Heart left ventricle (tissue), 16 donors: Measurements from ENCODE around the gene ZNF646. TPM values are rescaled to one million over a fixed set of nuclear protein-coding genes. Genes with fewer than 3 reads are reported as not detected.

Source experiments
- ATAC-seq, 4 donors: fragments of 200-7000 bp; cut with Tn5 transposase; one replicate each; pipeline ENCODE4 v1.9.1; 2020 to 2022; ENCODE audit warnings: moderate library complexity in 4 of 4, mild to moderate bottlenecking in 3 of 4, moderate number of reproducible peaks in 1 of 4
- DNase-seq, 5 donors: peaks; one replicate each; pipeline ENCODE4 v3.0.0-alpha.2; 2020
- H3K27ac ChIP-seq, 12 donors: fragments of 200-600 bp; sonication (generic) in 4 of 12; one replicate each; pipeline versions ENCODE4 v1.5.0 to v1.8.0; 2016 to 2022; ENCODE audit warnings: mild to moderate bottlenecking in 2 of 12
- H3K27me3 ChIP-seq, 9 donors: fragments of 200-600 bp; sonication (generic) in 2 of 9; one replicate each; pipeline versions ENCODE4 v1.5.1 to v1.8.0; 2016 to 2022; ENCODE audit warnings: mild to moderate bottlenecking in 3 of 9
- H3K36me3 ChIP-seq, 9 donors: fragments of 200-600 bp; sonication (generic) in 2 of 9; one replicate each; pipeline versions ENCODE4 v1.5.0 to v1.8.0; 2018 to 2022; ENCODE audit warnings: mild to moderate bottlenecking in 2 of 9
- H3K4me1 ChIP-seq, 12 donors: fragments of 200-600 bp; sonication (generic) in 4 of 12; one replicate each; pipeline versions ENCODE4 v1.5.0 to v1.8.0; 2016 to 2022; ENCODE audit warnings: mild to moderate bottlenecking in 3 of 12
- H3K4me3 ChIP-seq, 12 donors: fragments of 200-600 bp; sonication (generic) in 4 of 12; one replicate each; pipeline versions ENCODE4 v1.5.0 to v1.8.0; 2017 to 2022; ENCODE audit warnings: mild to moderate bottlenecking in 9 of 12, moderate library complexity in 4 of 12
- H3K9me3 ChIP-seq, 12 donors: fragments of 200-600 bp; sonication (generic) in 4 of 12; one replicate each; pipeline versions ENCODE4 v1.5.0 to v1.8.0; 2016 to 2022; ENCODE audit warnings: mild to moderate bottlenecking in 1 of 12
- POLR2A ChIP-seq, 2 donors: fragments of 450-650 bp; IDR thresholded peaks; one replicate each; pipeline ENCODE4 v1.6.1; 2017; ENCODE audit warnings: antibody characterized with exemption in 2 of 2, mild to moderate bottlenecking in 2 of 2, moderate library complexity in 2 of 2
- WGBS, 4 donors: extraction: QIAGEN DNeasy Blood & Tissue Kit in 2 of 4; methylation state at CpG; one replicate each; pipeline versions ENCODE4 v1.1.5 to v1.1.7; 2013 to 2018; 5-methylcytosine and 5-hydroxymethylcytosine counted together
- intact Hi-C, 10 donors: fragments of 100-400 bp; cut with DNase I; formaldehyde crosslinking; loops; one replicate each; pipeline versions ENCODE4 v1.11.1 to v1.14.2; 2022
- polyA plus RNA-seq, 2 donors: library from polyadenylated mRNA; stranded (reverse); fragments of 200-250 nt; gene quantifications; one replicate each; pipeline ENCODE4 v1.2.3, GENCODE V29; 2013
- total RNA-seq, 9 donors: library from RNA; depleted of rRNA in 2 of 9; stranded (reverse); fragments of >200 nt in 2 of 9; fragmentation: NEBNext Ultra II Directional in 3 of 9; extraction: Animal tissue kit (Norgen Biotek cat#: 25700) in 3 of 9; gene quantifications; one replicate each; pipeline versions ENCODE4 v1.1.0 to v1.2.4, GENCODE V29; 2016 to 2023
- TF ChIP-seq, protein P1 (sequence below), 12 donors: fragments of 200-600 bp; sonication (generic) in 4 of 12; IDR thresholded peaks; one replicate each; pipeline versions ENCODE4 v1.5.0 to v1.8.0; 2018 to 2022; ENCODE audit warnings: antibody characterized with exemption in 12 of 12, mild to moderate bottlenecking in 5 of 12
- donor health status: ischemic (EF 13 %, LVEDD 7.1; RV severe dilation, severe dysfunction).
- donor health status: healthy with polysubstance abuse.
- donor health status: DM: no; HTN: yes; CAD: no.
- donor health status: DM: no; HTN: no; CAD: no.
- donor health status: ischemic (EF 25% LVEDD 6.9; RV normal size, moderate dysfunction).
- donor health status: ischemic (EF 25% LVEDD 5.7; RV mildly dilated, moderate dysfunction).
- donor health status: healthy.
- donor health status: DM: yes; HTN: yes; CAD: no.
- donor health status: ischemic (EF 35%, LVEDD 5.7; RV mildly dilated, moderate dysfunction).
- donor health status: nonischemic (EF 11% LVEDD 7.7; RV severe dilation, severe dysfunction).
- donor health status: DM: yes; HTN: yes; CAD: no.
- donor health status: PGD.
- donor health status: ischemic (EF 29% LVEDD 5.4; RV normal size, mild dysfunction).
- donor health status: nonischemic (EF 23%, LVEDD 6.1; RV moderate dilation, normal function).

Gene ZNF646
- total and polyA plus RNA-seq, 11 donors = 6.4 to 15.5 (median 10.0) TPM

DNA sequence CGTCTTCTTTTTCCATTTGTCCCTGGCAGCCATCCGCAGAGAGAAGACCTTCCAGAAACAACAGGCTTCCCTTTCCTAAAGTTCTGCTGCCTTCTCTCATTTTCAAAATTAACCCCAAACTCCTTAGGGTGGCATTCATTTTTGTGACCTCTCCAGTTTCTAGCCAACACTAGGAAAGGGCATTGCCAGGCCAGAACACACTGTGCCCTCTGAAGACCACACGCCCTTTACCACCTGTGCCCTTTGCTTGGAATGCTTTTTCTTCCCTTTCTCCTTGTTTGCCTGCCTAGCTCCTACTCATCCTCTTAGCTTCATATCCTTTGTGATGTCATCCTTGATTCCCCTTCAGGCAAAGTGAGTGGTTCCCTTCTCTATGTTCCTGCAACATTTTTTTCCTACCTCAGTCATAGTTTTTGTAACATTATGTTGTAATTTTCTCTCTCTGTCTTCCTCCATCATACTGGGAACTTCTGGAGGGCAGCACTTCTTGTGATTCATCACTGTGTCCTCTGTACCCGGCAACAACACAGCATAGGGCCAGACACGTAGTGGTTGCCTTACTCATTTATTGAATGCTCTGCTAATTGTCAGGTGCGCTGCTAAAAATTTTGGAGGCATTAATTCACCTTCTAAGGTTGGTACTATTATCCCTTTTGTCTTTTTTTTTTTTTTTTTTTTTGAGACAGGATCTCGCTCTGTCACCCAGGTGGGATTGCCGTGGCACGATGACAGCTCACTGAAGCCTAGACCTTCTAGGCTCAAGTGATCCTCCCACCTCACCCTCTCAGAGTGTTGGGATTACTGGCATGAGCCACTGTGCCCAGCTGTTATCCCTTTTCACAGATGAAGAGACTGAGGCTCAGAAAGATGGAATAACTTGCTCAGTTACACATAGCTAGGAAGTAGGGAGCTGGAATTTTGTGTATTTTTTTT, 44.3 kb downstream of the ZNF646 start:
- Histone ChIP-seq H3K27ac (peak overlapping the region; percentile 92 to 99 (median 96)), H3K9me3 (no peaks in the 10 kb centered on the region), H3K27me3 (no peaks in the 10 kb centered on the region), H3K4me1 (peaks cover 0 to 37% (median 23%) of the 10 kb centered on the region in 12 donors), H3K4me3 (peak overlapping the region; percentile 41 to 97 (median 76)), H3K36me3 (peaks cover 0 to 46% (median 45%) of the 10 kb centered on the region in 9 donors)
- 52 to 56% (median 54%) methylated on average over 9 of the region's 9 CpGs for WGBS, 4 donors
- intact Hi-C loops = loop anchor here in 3 of 10 donors (1.0 to 10.0 kb wide), 3 partner anchors 24 to 326 kb away; partner anchors contain the start of gene ZNF843 (in 2 of the 3)
- DNase-seq (no peak), ATAC-seq (peak in 1 of 4 donors; percentile 22)
- TF ChIP-seq, protein P1, sequence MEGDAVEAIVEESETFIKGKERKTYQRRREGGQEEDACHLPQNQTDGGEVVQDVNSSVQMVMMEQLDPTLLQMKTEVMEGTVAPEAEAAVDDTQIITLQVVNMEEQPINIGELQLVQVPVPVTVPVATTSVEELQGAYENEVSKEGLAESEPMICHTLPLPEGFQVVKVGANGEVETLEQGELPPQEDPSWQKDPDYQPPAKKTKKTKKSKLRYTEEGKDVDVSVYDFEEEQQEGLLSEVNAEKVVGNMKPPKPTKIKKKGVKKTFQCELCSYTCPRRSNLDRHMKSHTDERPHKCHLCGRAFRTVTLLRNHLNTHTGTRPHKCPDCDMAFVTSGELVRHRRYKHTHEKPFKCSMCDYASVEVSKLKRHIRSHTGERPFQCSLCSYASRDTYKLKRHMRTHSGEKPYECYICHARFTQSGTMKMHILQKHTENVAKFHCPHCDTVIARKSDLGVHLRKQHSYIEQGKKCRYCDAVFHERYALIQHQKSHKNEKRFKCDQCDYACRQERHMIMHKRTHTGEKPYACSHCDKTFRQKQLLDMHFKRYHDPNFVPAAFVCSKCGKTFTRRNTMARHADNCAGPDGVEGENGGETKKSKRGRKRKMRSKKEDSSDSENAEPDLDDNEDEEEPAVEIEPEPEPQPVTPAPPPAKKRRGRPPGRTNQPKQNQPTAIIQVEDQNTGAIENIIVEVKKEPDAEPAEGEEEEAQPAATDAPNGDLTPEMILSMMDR (IDR thresholded peaks at IDR 0.05) = no peak
- TF ChIP-seq POLR2A (IDR thresholded peaks at IDR 0.05) = no peak

DNA sequence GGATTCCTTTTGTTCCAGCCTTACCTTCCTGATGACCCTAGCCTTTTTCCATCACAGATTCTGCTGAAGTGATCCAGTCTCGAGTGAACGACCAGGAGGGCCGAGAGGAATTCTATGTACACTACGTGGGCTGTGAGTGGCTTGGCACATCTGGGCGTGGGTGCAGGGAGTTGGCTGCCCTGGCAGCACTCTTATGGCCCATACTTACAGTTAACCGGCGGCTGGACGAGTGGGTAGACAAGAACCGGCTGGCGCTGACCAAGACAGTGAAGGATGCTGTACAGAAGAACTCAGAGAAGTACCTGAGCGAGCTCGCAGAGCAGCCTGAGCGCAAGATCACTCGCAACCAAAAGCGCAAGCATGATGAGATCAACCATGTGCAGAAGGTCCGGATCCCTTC, 45.9 kb downstream of the ZNF646 start:
- ATAC-seq (no peak), DNase-seq (no peak)
- intact Hi-C loops = no loop called here
- no peak for TF ChIP-seq POLR2A (IDR thresholded peaks at IDR 0.05)
- TF ChIP-seq, protein P1 (IDR thresholded peaks at IDR 0.05) = no peak
- Histone ChIP-seq H3K4me1 (peaks cover 0 to 28% (median 19%) of the 10 kb centered on the region in 12 donors), H3K9me3 (no peaks in the 10 kb centered on the region), H3K27me3 (no peaks in the 10 kb centered on the region), H3K36me3 (peaks cover 0 to 62% (median 59%) of the 10 kb centered on the region in 9 donors), H3K27ac (peak overlapping the region in 3 of 12 donors; percentile 31 to 99 (median 96)), H3K4me3 (no peak overlapping the region)
- WGBS, 4 donors = 83 to 91% (median 87%) methylated on average over 16 of the region's 16 CpGs

DNA sequence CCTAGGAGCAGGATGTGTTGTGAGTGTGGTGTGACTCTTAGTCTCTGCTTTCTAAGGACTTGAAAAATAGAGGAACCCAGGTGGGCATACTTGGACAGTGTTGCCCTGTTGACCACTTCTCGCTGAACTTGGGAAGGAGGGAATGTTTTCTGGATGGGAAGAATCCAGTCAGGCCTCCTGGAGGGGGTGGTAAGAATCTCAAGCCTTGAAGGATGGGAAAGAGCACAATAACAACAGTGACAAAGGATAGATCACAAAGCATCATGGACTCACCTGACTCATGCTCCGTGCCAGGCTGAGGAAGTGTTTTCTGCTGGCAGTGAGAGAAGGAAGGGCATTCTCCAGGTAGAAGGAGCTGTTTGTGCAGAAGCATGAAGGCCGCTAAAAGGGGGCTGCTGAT, 51.6 kb downstream of the ZNF646 start:
- intact Hi-C loops = no loop called here
- H3K4me3 ChIP-seq = no peak overlapping the region
- H3K9me3 ChIP-seq = no peaks in the 10 kb centered on the region
- peaks cover 7 to 91% (median 69%) of the 10 kb centered on the region in 9 donors for H3K36me3 ChIP-seq
- H3K27ac ChIP-seq = no peak overlapping the region
- H3K4me1 ChIP-seq = peaks cover 0 to 38% (median 12%) of the 10 kb centered on the region in 12 donors
- no peak for DNase-seq
- ATAC-seq = no peak
- WGBS, 4 donors = 94 to 97% (median 95%) methylated on average over 3 of the region's 3 CpGs
- TF ChIP-seq, protein P1 (IDR thresholded peaks at IDR 0.05) = no peak
- no peak for TF ChIP-seq POLR2A (IDR thresholded peaks at IDR 0.05)
- H3K27me3 ChIP-seq = no peaks in the 10 kb centered on the region

DNA sequence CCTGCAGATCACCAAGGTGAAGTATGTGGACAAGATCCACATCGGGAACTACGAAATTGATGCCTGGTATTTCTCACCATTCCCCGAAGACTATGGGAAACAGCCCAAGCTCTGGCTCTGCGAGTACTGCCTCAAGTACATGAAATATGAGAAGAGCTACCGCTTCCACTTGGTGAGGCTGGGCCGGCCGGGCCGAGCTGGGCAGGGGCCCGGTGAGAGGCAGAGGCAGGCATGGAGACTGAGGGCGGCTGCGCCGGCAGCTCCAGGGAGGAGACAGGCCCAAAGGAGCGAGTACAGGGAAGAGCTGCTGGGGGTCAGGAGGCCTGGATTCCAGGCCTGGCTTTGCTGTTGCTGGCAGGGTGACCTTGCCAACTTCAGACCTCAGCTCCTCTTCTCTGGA, 53.0 kb downstream of the ZNF646 start:
- intact Hi-C loops = no loop called here
- Histone ChIP-seq H3K9me3 (no peaks in the 10 kb centered on the region), H3K4me1 (peaks cover 0 to 38% (median 12%) of the 10 kb centered on the region in 12 donors), H3K27me3 (no peaks in the 10 kb centered on the region), H3K4me3 (no peak overlapping the region), H3K27ac (peak overlapping the region in 3 of 12 donors; percentile 73 to 94 (median 75)), H3K36me3 (peaks cover 7 to 93% (median 70%) of the 10 kb centered on the region in 9 donors)
- ATAC-seq (no peak), DNase-seq (no peak)
- TF ChIP-seq, protein P1 (IDR thresholded peaks at IDR 0.05) = no peak
- TF ChIP-seq POLR2A (IDR thresholded peaks at IDR 0.05) = no peak
- 86 to 96% (median 90%) methylated on average over 12 to 13 of the region's 13 CpGs for WGBS, 4 donors
